NCI-H82 (cell line): Measurements from ENCODE around the gene DSCAML1.

Experiments
- DNase-seq: peaks from one replicate; lab custom pipeline; 2025; lab: John Stamatoyannopoulos, UW

The DSCAML1 gene

DNA sequence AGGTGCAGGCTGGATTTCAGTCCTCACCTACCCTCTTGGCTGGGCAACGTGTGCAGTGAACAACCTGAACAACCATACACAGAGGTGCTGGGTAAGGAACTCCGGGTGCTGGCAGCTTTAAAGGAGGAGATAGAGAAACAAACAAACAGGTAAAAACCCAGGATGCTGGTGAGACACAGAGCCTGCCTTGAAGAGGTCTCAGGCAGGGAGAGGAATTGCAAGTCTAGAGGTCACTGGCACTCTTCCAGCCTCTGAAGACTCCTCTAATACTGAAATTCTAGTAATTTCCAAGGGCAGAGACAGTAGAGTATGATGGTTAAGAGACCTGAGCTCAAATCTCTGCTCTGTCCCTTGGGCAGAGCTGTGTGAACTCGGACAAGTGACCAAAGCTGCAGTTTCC, 276.8 kb downstream of the DSCAML1 start:
- DNase-seq, result no peak

DNA sequence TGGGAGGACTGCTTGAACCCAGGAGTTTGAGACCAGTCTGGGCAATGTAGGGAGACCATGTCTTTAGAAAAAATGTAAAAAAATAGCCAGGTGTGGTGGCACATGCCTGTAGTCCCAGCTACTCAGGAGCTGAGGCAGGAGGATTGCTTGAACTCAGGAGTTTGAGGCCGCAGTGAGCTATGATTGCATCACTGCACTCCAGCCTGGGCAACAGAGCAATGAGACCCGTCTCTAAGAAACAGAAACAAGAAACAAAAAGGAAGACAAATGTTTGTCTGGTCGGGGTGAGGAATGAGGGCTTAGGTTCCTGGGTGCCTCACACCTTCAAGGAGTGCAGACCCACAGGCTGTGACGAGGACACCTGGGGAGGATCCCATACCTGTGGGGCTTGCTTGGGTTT, 277.4 kb downstream of the DSCAML1 start:
- DNase-seq, result no peak

DNA sequence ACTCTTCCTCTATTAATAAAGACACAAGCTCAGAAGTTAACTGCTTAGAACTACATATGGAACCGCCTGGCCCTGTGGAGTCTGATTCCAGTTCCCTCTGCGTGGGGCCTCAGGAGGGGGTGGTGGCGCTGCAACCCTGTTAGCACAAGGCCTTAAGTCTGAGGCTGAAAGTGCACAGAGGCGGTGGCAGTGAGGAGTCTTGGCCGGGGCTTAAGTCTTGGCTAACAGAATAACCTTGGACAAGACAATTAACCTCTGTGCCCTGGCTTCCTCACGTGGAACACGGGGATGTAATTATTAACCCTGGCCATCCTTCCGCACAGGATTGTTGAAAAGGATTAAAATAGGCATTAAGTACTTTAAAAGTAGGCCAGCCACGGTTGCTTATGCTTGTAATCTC, 277.8 kb downstream of the DSCAML1 start:
- peak; percentile 89 for DNase-seq

DNA sequence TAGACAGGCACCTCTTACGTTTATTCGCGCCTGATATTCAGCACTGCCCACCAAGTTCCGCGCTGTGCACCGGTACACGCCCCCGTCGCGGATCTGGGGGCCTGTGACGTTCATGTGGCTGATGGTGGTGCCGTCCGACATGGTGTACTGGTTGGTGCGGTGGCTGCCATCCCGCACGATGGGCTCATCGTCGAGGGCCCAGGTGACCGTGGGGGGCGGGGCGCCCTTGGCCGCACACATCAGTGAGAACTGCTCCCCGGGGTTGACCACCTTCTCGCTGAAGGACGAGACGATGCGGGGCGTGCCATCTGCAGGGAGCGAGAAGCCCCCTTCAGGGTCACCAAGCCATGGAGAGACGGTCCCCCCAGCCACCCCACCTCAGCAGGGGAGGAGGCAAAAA, 278.6 kb downstream of the DSCAML1 start:
- no peak for DNase-seq

DNA sequence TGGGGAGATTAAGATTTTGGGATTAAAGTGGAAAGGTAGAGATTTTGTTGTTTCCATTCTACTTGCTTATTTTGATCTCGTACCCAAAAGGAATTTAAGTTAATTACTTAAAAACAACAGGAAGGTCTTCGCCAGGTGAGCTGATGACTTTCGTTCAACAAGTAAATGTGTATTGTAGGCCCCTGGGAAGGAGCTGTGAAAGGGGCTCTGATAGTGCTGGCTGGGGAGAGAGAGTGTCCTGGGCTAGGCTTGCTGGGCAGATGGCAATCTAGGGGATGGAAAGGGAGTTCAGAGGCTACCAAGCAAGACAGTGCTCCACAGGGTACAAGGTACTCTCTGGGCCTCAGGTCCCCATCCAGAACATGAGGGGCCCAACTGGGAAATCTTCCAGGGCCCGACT, 279.9 kb downstream of the DSCAML1 start:
- no peak for DNase-seq

DNA sequence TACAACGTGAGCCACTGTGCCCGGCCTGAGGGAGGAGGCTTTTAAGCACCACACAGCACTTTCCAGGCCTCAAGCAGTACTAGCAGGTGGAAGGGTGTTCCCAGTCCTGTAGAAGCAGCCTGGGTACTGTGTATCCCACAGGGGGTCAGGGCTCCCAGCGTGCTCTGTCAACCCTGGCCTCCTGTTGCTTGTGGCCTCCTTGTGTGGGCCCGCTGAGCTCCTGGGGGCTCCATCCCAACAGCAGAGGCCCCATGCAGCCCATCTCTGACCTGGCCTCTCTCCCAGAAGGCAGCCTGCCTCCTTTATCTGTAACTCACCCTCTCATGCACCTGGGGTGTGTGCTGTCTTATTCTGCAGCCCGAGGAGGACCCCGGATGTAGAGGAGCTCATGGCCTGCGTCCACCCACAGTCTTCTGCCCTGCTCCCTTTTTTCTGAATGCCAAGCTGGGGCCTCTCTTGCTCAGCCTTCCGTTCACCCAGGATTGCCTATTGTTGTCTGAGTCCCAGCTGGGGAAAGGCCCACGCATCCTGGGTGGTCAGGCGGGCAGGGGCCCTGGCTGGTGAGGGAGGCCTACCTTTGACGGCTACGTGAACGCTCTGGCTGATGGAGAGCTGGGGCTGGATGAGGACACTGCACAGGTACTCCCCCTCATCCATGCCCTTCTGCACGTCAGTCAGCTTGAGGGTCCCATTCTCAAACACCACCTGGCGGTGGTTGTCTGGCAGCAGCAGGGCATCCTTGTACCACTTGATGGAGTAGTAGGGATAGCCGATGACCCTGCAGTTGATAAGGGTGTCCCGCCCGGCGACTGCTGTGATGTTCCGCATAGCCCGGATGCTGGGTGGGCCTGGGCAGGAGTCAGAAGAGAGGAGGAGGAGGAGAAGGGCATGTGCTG, 280.9 kb downstream of the DSCAML1 start:
- no peak for DNase-seq

DNA sequence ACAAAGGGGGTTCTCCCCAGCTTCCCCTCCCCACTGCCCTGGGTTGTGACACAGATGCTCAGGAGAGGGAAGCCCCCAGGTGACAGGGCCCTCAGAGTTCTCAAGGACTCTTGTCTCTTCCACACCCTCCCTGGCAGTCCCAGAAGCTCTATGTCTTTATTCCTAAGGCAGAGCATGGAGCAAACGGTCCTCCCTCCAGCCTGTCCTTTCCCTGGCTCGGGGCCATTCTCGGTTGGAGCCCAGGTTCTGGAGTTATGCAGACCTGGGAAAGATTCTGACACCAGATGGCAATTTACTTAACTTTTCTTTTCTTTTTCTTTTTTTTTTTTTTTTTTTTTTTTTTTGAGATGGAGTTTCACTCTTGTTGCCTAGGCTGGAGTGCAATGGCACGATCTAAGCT, 282.8 kb downstream of the DSCAML1 start:
- DNase-seq, result no peak

DNA sequence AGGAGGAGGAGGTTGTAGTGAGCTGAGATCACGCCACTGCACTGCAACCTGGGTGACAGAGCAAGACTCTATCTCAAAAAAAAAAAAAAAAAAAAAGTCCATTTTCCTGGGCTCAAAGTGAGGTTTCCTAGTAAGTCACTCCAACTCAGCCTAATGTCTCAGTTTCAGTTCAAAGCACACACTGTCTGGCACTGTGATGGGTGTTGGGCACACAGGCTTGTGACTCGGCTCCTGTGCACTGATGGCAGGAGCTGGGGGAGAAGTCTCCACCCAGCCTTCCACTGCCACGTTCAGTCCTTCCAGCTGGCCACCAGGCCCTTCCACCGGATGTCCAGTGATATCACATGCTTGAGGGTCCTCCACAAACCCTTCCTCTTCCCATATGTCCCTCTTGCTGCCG, 283.4 kb downstream of the DSCAML1 start:
- DNase-seq, result no peak

DNA sequence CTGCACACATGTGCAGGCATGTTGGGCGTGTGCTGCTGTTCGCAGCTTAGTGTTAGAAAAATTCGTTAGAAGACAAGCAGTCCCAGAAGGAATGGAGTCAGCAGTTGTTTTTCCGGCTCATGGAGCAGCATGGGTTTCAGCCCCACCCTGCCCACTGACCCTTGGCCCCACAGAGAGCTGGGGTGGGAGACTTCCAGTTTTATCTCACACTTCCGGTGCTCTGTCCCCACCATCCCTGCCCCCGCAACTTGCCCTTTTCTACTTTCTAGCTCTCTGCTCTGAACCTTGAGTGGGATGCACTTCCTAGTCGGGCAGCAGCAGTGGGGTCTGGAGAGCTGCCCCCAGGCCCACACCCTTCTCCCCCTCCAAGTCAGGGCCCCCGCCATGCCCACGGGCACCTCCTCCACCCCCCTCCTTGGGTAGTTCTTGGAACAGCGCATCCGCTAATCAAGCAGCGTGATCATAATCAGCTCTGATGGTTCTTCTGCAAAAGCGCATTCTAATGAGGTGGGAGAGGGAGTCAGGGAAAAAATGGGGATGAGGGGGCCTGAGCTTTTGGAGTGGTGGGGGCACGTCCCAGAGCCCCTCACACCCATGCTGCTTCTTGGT, 285.0 kb downstream of the DSCAML1 start:
- peak; percentile 28 for DNase-seq

DNA sequence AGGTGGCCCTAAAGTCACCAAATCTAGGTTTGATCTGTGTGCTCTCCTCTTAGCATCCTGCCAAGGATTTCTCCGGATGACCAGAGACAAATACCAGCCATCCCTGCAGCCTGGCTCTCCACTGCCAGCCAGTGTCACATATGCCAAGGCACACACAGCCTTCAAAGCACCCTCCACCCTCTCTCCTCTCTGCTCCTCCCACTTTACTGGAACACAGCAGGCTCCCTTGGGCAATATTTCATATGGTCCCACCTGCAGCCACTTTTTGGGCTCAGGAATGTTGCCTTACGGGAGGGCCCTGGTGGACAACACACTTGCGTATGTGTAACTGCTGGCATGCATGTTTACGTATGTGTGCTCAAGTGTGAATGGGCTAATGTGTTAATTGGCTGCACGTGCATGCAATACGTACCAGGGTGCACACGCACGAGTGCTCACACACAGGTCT, 285.5 kb downstream of the DSCAML1 start:
- DNase-seq, result no peak

DNA sequence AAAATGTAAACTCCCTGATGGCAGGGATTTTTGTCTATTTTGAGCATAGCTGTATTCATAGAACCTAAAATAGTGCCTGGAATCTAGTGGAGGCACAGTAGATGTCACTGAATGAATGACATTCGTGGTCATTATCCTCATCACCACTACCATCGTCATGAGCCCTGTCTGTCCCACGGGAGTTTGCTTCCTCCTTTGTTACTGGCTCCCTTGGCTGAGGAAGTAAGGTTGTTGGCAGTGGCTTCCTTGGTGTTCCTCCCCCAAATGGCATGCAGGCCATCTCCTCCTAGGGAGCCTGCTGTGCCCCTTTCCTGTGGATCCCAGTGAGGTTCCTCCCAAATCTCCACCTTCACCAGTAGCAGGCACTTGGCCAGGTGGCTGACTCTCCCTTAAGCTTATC, 286.4 kb downstream of the DSCAML1 start:
- no peak for DNase-seq

DNA sequence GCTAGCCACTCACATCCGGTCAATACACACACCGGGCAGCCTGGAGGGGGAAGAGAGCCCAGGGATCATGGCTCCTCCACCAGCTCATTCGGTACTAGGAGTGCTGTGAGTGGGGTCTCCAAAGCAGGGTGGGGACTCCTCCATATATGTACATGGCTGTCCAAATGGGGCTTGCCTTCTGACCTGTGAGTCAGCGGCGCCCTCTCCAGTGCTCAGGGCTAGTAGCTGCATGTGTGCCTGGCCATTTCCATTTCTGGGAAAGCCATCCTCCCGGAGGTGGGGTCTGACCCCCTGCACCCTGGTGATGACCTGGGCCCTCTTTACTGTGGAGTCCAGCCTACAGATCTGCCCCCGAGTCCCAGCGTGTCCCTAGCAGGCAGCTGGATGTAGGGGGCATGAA, 287.5 kb downstream of the DSCAML1 start:
- no peak for DNase-seq

DNA sequence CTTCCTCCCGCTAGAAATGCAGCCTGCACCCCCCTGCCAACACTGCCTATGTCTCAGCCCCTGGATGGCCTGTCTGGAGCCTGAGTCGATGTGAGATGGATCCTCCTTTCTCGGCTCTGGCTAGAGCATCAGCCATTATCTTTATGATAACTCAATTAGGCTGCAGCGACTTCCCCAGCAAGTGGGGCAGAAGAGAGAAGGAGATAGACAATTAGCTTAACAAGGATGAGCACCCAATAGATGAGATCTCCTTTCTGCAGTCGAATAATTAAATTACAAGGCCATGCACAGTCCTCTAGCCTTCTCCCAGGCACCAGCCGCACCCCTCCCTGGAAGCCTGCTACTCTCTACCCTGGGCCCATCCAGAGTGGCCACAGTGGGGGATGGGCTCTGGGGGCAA, 290.0 kb downstream of the DSCAML1 start:
- peak; percentile 76 for DNase-seq

DNA sequence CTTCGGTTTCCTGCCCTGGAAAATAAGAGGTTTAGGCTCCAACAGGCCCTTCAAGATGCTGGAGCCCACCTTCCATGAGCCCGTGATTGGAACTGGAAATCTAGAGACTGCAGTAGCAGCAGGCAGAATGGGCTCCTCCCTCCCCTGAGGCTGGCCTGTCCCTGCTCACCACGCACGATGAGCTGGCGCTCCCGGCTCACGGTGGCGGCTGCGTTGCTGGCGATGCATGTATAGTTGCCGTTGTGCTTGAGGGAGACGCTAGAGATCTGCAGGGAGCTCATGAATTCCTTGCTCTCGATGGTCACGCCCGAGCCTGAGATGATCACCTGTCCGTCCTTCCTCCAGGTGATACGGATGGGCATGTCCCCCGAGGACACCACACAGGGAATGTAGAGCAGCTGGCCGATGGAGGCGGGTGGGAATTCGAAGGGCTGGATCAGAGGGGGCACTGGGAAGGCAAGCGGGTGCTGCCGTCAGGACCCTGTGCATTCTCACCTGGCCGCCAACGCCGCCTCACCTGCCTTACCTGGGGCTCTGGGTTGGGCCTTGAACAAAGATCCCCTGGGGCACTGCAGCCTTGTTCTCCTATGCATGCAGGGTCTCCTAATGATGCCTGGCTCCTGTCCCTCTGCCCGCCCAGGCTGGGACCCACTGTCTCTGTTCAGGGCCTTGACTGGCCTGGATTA, 291.6 kb downstream of the DSCAML1 start:
- no peak for DNase-seq

DNA sequence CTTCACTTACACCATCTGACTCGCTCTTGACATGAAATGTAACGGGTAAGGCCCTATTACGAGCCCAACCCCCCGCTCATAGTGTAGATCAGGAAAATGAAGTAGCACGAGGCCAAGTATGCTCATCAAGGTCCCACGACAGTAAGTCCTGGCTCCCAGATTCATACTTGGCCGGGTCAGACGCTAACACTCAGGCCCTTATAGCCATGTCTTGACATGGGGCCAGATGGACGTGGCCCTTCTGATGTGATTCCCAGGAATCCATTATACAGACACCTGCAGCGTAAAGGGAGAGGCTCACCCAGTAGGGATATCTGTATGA, 294.3 kb downstream of the DSCAML1 start:
- no peak for DNase-seq

DNA sequence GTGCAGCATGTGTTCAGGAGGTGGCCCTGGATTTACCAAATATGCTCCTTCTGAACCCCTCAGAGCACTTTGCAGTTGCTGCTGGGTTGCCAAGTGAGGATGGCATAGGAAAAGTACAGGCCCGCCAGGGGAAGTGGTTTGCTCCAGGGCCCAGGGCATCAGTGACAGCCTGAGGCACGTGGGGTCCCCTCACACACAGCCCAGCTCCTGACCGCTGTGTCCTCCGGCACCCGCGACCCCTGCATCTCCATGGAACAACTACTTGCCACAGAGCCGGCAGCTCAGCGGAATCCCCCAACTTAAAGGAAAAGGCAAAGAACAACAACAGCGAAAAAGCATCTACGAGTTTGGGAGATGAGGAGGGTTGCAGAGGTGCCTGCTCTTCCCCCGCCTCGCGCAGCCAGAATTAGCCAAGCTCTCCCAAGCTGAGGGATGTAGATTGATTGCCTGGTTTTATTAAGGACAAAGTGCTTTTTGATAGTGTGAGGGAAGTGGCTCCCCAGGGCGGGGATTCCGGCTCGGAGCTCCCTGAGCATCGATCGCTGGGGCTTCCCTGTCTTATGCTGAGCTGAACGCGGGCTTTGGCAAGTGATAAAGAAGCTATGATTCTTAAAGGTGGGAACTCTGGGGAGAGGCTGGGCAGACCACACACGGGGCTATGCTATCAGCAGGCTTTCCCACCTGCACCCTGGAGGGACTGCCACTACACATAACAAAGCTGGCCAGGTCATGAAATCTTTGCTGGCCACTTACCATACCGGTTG, 294.8 kb downstream of the DSCAML1 start:
- DNase-seq, result no peak

DNA sequence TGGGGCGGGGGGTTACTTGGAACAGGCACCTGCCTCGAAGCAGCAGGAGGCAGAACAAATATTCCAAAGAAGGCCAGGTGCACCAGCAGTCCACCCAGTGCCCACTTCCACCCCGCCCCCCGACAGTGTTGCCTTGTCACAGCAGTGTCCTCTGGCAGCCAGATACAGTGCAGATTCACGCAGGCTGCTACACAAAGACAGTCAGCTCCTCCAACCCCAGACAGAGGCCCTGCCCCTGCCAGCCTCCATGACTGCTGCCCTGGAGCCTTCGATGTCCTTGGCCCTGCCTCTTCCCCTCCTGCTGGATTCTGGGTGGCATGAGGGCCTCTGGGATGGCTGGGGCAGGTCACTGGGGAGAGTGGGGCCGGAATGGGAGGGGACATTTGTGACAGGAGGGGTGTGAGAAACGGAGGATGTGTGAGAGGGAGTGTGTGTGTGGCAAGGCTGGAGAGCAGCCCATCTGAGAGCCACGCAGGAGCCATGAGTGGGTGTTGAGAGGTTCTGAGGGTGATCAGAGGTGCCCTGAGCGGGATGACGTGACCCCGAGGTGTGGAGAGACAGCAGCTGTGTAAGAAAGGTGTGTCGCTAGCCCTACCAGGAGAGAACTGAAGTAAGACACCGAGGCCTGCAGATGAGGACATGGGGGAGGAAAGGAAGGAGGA, 295.6 kb downstream of the DSCAML1 start:
- no peak for DNase-seq

DNA sequence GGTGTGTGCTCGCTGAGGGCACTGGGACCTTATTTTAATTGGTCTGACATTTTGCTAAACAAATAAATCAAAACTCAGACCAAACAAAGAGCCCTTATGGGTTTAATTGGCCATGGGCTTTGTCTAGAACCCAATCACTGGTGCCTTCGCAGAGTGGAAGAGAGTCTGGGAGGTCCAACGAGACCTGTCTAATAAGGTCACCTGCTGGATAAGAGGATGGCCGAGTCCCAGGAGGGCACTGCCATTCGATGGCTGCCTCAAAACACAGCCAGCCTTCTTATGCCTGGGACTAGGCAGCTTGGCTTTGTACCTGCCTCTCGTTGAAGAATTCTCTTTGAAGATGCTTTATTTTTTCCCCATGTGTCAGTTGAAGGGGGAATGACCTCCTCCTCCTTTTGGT, 298.2 kb downstream of the DSCAML1 start:
- DNase-seq, result no peak

DNA sequence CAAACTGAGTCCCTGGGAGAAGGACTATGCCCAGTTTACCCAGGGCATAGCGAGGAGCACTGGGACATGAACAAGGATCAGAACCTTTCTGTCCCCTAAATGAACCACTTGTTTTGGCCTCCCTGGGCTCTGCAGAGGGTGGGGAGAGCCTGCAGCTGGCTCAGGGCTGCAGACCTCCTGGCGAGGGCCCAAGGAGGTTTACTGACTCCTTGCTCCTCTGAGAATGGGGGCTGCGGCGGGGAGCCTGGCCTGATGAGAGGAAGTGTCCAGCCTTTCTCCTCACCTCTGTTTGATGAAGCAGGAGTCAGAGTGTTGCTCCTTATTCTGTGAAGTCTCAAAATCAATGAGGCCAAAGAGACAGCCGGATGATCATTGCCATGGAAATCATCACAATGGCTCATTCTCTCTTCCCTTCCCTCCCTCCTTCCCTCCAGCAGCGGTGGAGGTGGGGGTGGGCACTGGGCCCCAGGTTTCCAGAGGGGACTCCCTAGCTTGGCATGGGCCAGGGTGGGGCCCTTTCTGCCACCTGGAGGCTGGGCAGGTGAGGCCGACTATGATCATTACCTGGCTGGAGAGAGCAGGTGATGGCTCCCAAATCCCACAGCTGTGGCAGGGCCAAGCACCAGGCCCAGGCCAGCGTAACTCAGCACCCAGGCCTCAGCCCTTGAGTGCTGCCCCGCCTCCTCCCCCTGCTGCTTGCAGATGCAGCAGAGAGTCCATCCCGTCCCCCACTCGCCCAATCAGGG, 299.6 kb downstream of the DSCAML1 start:
- no peak for DNase-seq

DNA sequence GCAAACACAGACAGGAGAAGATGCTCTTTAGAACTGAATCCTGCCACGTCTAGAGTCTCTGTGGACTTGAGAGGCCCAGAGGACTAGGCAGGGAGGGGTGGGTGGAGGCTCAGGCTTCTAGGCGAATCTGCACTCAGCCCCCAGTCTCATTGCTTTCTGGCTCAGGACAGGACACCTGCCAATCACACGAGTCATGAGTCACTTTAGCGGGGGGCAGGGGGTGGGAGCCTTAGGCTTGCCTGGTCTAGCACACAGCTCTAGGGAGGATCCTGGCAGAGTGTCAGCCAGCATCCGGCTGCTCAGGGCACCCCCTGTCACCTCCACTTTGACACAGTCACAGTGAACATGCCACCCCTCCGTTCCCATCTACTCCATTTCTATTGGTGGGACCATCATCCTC, 301.7 kb downstream of the DSCAML1 start:
- no peak for DNase-seq

DNA sequence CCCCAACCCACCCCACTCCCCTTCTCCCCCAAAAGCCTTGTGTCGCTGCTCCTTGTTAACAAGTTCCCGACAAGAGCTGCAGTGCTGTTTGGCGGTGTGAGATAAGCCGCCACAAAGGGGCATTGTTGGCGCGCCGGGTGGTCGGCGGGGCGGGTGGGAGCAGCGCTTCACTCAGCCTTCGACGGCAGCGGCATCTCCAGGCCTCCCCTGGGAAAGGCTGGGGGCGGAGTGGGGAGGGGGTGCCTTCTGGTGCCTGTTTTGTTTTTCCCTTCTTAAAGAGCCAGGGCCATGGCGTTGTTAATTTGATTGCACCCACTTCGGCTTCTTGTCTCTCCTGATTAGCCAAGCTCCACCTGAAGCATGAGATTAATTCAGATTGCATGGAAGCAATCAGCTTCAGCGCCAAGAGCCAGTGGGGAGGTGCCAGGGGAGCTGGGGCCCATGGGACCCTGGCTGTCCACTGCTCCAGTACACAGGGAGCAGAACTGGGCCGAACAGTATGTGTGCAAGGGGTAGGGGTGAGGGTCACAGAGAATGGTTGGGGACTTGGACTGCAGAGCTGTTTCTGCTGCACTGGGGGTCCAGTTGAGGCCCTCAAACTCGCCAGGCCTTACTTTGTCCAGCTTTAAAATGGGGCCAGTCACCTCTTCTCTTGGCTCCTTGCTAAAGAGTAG, 304.3 kb downstream of the DSCAML1 start:
- DNase-seq, result peak; percentile 98
